ENCODE results near the gene SCNN1B. TPM values are rescaled to one million over a fixed set of nuclear protein-coding genes. Genes with fewer than 3 reads are reported as not detected.

Gene SCNN1B
- total RNA-seq, 1 donor from 2014 or later, result not detected

DNA sequence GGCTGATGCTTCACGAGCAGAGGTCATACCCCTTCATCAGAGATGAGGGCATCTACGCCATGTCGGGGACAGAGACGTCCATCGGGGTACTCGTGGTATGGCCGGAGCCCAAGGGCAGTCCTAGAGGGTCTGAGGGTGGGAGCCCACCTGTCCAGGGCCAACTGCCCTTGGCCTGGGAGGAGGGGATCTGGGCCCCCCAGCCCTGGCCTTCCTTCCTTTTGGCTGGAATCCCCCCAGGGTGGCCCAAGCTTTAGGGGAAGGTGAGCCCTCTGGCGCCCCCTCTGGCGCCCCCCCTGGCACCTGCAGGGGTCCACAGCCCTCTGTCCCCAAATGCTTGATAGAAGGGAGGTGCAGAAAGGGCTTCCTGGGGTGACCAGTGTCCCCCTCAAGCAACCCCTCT lies 69.3 kb downstream of the SCNN1B start:
- no peaks in the 10 kb centered on the region for H3K36me3 Mint-ChIP-seq (ENCODE audit: low read depth)
- no peaks in the 10 kb centered on the region for H3K4me1 Mint-ChIP-seq
- H3K4me3 Mint-ChIP-seq, result no peak overlapping the region
- H3K27ac Mint-ChIP-seq (ENCODE audit: unreplicated experiment), result no peak overlapping the region
- H3K27me3 Mint-ChIP-seq (ENCODE audit: low read depth), result peaks cover 7% of the 10 kb centered on the region
- no peak for DNase-seq (ENCODE audit: low read depth, low spot score)
- no peak for TF ChIP-seq CTCF (conservative IDR thresholded peaks at IDR 0.05)
- H3K9me3 Mint-ChIP-seq, result no peaks in the 10 kb centered on the region

GRCh38 chr16:23373436-23374219 lies 71.5 kb downstream of the SCNN1B start:
- Mint-ChIP-seq H3K36me3 (ENCODE audit: low read depth) (no peaks in the 10 kb centered on the region), H3K27me3 (ENCODE audit: low read depth) (peaks cover 5% of the 10 kb centered on the region), H3K9me3 (no peaks in the 10 kb centered on the region), H3K27ac (ENCODE audit: unreplicated experiment) (no peak overlapping the region), H3K4me1 (no peaks in the 10 kb centered on the region), H3K4me3 (no peak overlapping the region)
- no peak for DNase-seq (ENCODE audit: low read depth, low spot score)
- no peak for TF ChIP-seq CTCF (conservative IDR thresholded peaks at IDR 0.05)

GRCh38 chr16:23374721-23375510 lies 72.8 kb downstream of the SCNN1B start:
- Mint-ChIP-seq H3K4me1 (no peaks in the 10 kb centered on the region), H3K27me3 (ENCODE audit: low read depth) (peaks cover 5% of the 10 kb centered on the region), H3K27ac (ENCODE audit: unreplicated experiment) (no peak overlapping the region), H3K9me3 (no peaks in the 10 kb centered on the region), H3K36me3 (ENCODE audit: low read depth) (no peaks in the 10 kb centered on the region), H3K4me3 (no peak overlapping the region)
- no peak for TF ChIP-seq CTCF (conservative IDR thresholded peaks at IDR 0.05)
- no peak for DNase-seq (ENCODE audit: low read depth, low spot score)

- H3K27ac Mint-ChIP-seq (ENCODE audit: unreplicated experiment), result no peak overlapping the region
- no peaks in the 10 kb centered on the region for H3K36me3 Mint-ChIP-seq (ENCODE audit: low read depth)
- H3K4me1 Mint-ChIP-seq, result no peaks in the 10 kb centered on the region
- H3K4me3 Mint-ChIP-seq, result no peak overlapping the region
- TF ChIP-seq CTCF (conservative IDR thresholded peaks at IDR 0.05), result no peak
- H3K9me3 Mint-ChIP-seq, result no peaks in the 10 kb centered on the region
- DNase-seq (ENCODE audit: low read depth, low spot score), result no peak
- H3K27me3 Mint-ChIP-seq (ENCODE audit: low read depth), result peaks cover under 1% of the 10 kb centered on the region
These were observed 73.5 kb downstream of the SCNN1B start for GRCh38 chr16:23375643-23376042.

- no peak for TF ChIP-seq CTCF (conservative IDR thresholded peaks at IDR 0.05)
- DNase-seq (ENCODE audit: low read depth, low spot score), result no peak
- Mint-ChIP-seq H3K4me3 (no peak overlapping the region), H3K9me3 (no peaks in the 10 kb centered on the region), H3K4me1 (no peaks in the 10 kb centered on the region), H3K27me3 (ENCODE audit: low read depth) (no peaks in the 10 kb centered on the region), H3K36me3 (ENCODE audit: low read depth) (no peaks in the 10 kb centered on the region), H3K27ac (ENCODE audit: unreplicated experiment) (no peak overlapping the region)
These were observed 75.2 kb downstream of the SCNN1B start for GRCh38 chr16:23377071-23377931.
